A549 (cell line): ENCODE measurements around the gene DNAH1. TPM values are rescaled to one million over a fixed set of nuclear protein-coding genes. Genes with fewer than 3 reads are reported as not detected.

Experiments used
- ATAC-seq, 2 experiments: fragments of 200-7000 bp in 1 of 2; fragments of >200 bp in 1 of 2; cut with Nextera tagmentation in 1 of 2; cut with Tn5 transposase in 1 of 2; 3 replicates each; pipeline versions ENCODE4 v1.8.0 to v1.9.1; 2018 to 2020; ENCODE audit warnings: mild to moderate bottlenecking in 1 of 2, moderate library complexity in 1 of 2
- CTCF ChIA-PET: fragments of 300-600 bp; sonication (Branson Sonifier 250); formaldehyde crosslinking; extraction: SDS; loops from one replicate; lab custom pipeline; 2021; ENCODE audit warnings: antibody characterized with exemption, inconsistent platforms; lab: Yijun Ruan, JAX
- POLR2A ChIA-PET: fragments of 350-600 bp; formaldehyde crosslinking; extraction: SDS; loops from one replicate; lab custom pipeline; 2021; ENCODE audit warnings: antibody characterized with exemption, inconsistent platforms; lab: Yijun Ruan, JAX
- DNase-seq, 2 experiments: peaks; one replicate each; pipeline versions ENCODE4 v3.0.0 to v3.0.0-alpha.2; 2011 to 2016; ENCODE audit warnings: low read depth in 1 of 2, low spot score in 1 of 2
- FAIRE-seq: peaks from 2 replicates; lab custom pipeline; 2011; peaks lifted over from hg19 to GRCh38; lab: Jason Lieb, UNC
- H3K27ac ChIP-seq, 2 experiments: fragments of >200 bp; sonication (Bioruptor Twin); formaldehyde crosslinking; 3 replicates each; pipeline ENCODE4 v1.5.1; 2016 to 2017
- H3K4me1 ChIP-seq: fragments of >200 bp; sonication (Bioruptor Twin); formaldehyde crosslinking; 3 replicates; pipeline ENCODE4 v1.6.1; 2016
- H3K4me2 ChIP-seq: fragments of >200 bp; sonication (Bioruptor Twin); formaldehyde crosslinking; 3 replicates; pipeline ENCODE4 v1.6.1; 2016
- H3K4me3 ChIP-seq: fragments of >200 bp; sonication (Bioruptor Twin); formaldehyde crosslinking; 3 replicates; pipeline ENCODE4 v1.5.1; 2016
- H3K9me3 ChIP-seq: fragments of >200 bp; sonication (Bioruptor Twin); formaldehyde crosslinking; 3 replicates; pipeline ENCODE4 v1.6.1; 2016
- BHLHE40 ChIP-seq: IDR thresholded peaks from 2 replicates; pipeline ENCODE4 v1.6.1; 2012; ENCODE audit warnings: low read depth, low read length, inconsistent platforms
- CEBPB ChIP-seq, 2 experiments: fragments of >200 bp in 1 of 2; sonication (Bioruptor Twin) in 1 of 2; formaldehyde crosslinking in 1 of 2; IDR thresholded peaks; 2 replicates each; pipeline ENCODE4 v1.6.1; 2012 to 2016
- CHD2 ChIP-seq: fragments of 150-350 bp; IDR thresholded peaks from 2 replicates; pipeline ENCODE4 v1.6.1; 2014; ENCODE audit warnings: low read length; ENCODE audit not compliant: partially characterized antibody
- EHF ChIP-seq: fragments of 250-450 bp; sonication (Bioruptor Pico); IDR thresholded peaks from 2 replicates; pipeline ENCODE4 v1.5.0; 2020; ENCODE audit warnings: mild to moderate bottlenecking
- EHMT2 ChIP-seq: fragments of 200-600 bp; sonication (generic); IDR thresholded peaks from 2 replicates; pipeline ENCODE4 v1.6.1; 2016; ENCODE audit warnings: antibody characterized with exemption, low read depth, mild to moderate bottlenecking, moderate library complexity
- EP300 ChIP-seq, 2 experiments: fragments of >200 bp; sonication (Bioruptor Twin); formaldehyde crosslinking; IDR thresholded peaks; 2 replicates in 1 of 2; 3 replicates in 1 of 2; pipeline ENCODE4 v1.6.1; 2016 to 2017
- HDAC2 ChIP-seq: fragments of 200-600 bp; sonication (generic); IDR thresholded peaks from 2 replicates; pipeline ENCODE4 v1.6.1; 2016
- HEYL ChIP-seq: fragments of 250-450 bp; sonication (Bioruptor Pico); IDR thresholded peaks from 2 replicates; pipeline ENCODE4 v1.8.0; 2021; ENCODE audit warnings: mild to moderate bottlenecking, moderate library complexity
- KDM1A ChIP-seq: fragments of 200-600 bp; sonication (generic); IDR thresholded peaks from 2 replicates; pipeline ENCODE4 v1.6.1; 2016; ENCODE audit warnings: low read depth, mild to moderate bottlenecking
- NFE2L2 ChIP-seq: fragments of 150-350 bp; conservative IDR thresholded peaks from 2 replicates; pipeline ENCODE4 v1.6.1; 2014; ENCODE audit warnings: low read length
- NPAS2 ChIP-seq: fragments of 250-450 bp; sonication (Bioruptor Pico); IDR thresholded peaks from 2 replicates; pipeline ENCODE4 v1.8.0; 2022; ENCODE audit warnings: mild to moderate bottlenecking, moderate library complexity, borderline replicate concordance
- POLR2AphosphoS2 ChIP-seq: conservative IDR thresholded peaks from 2 replicates; pipeline ENCODE4 v1.6.1; 2012; ENCODE audit warnings: low read length, improper control_type of control experiment, inconsistent platforms
- RFX5 ChIP-seq: fragments of 450-650 bp; IDR thresholded peaks from 2 replicates; pipeline ENCODE4 v1.7.1; 2014; ENCODE audit warnings: antibody characterized with exemption, mild to moderate bottlenecking, moderate library complexity
- RNF2 ChIP-seq: fragments of 200-600 bp; sonication (generic); IDR thresholded peaks from 2 replicates; pipeline ENCODE4 v1.6.1; 2016; ENCODE audit warnings: low read depth, mild to moderate bottlenecking, antibody characterized with exemption, moderate library complexity, borderline replicate concordance
- ZC3H11A ChIP-seq: fragments of 450-650 bp; IDR thresholded peaks from 2 replicates; pipeline ENCODE4 v1.6.1; 2014; ENCODE audit warnings: antibody characterized with exemption, mild to moderate bottlenecking
- ZNF302 ChIP-seq: fragments of 250-450 bp; sonication (Bioruptor Pico); IDR thresholded peaks from 2 replicates; pipeline ENCODE4 v1.9.0; 2021; ENCODE audit warnings: inconsistent platforms, mild to moderate bottlenecking, moderate library complexity
- ZSCAN20 ChIP-seq: fragments of 250-450 bp; sonication (Bioruptor Pico); IDR thresholded peaks from 2 replicates; pipeline ENCODE4 v1.8.0; 2022; ENCODE audit warnings: mild to moderate bottlenecking, moderate library complexity
- WGBS: methylation state at CpG from one replicate; pipeline ENCODE4 v1.1.6; 2017; ENCODE audit errors: missing lambda C conversion rate; 5-methylcytosine and 5-hydroxymethylcytosine counted together
- polyA plus RNA-seq, 4 experiments: library from polyadenylated mRNA; depleted of rRNA in 3 of 4; stranded (reverse); fragments of >200 nt; fragmentation: RNase III in 1 of 4; extraction: RNeasy Plus Mini Kit Qiagen cat#74134 plus additional on column Dnase treatment in 1 of 4; gene quantifications; 2 replicates in 3 of 4; 3 replicates in 1 of 4; pipeline ENCODE4 v1.2.3, GENCODE V29; 2011 to 2017
- TF ChIP-seq, protein P1 (sequence below): IDR thresholded peaks from 2 replicates; pipeline ENCODE4 v1.6.1; 2012; ENCODE audit warnings: low read depth, borderline replicate concordance
- TF ChIP-seq, protein P2 (sequence below): fragments of 200-600 bp; sonication (generic); IDR thresholded peaks from 2 replicates; pipeline ENCODE4 v1.6.1; 2016; ENCODE audit warnings: antibody characterized with exemption, mild to moderate bottlenecking, moderate library complexity
- TF ChIP-seq, protein P3 (sequence below): fragments of 250-450 bp; sonication (Bioruptor Pico); IDR thresholded peaks from 2 replicates; pipeline ENCODE4 v1.5.0; 2021; ENCODE audit warnings: mild to moderate bottlenecking, moderate library complexity, borderline replicate concordance
- TF ChIP-seq, protein P4 (sequence below): IDR thresholded peaks from 2 replicates; pipeline ENCODE4 v1.6.1; 2012
- TF ChIP-seq, protein P5 (sequence below): fragments of >200 bp; sonication (Bioruptor Twin); formaldehyde crosslinking; IDR thresholded peaks from 3 replicates; pipeline ENCODE4 v1.5.1; 2016

Gene DNAH1
- polyA plus RNA-seq, 2 of the 4 experiments (the other 2 are of a cell fraction), result 0.65 to 1.6 TPM

DNA sequence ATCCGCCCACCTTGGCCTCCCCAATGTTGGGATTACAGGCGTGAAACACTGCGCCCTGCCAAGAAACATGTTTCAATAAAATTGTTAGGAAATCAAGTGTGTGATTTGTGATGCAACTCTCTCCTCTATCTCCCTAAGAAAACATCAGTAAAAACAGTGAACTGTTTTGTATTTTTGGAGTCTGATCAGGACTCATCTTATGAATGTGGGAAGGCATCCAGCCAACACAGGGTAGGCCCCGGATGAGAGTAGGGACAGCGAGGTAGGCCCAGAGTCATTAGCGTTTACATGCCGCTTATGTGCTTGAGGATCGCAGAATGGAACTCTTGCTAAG lies 29.4 kb upstream of the DNAH1 start:
- Histone ChIP-seq H3K4me1 (peaks cover 63% of the 10 kb centered on the region), H3K9me3 (no peaks in the 10 kb centered on the region)
- CTCF ChIA-PET, result interaction anchor here (0.7 to 17.0 kb wide), 3 partner anchors 31 to 141 kb away, joined by 3 to 311 read pairs (median 3); no protein-coding TSS in a partner anchor
- POLR2A ChIA-PET, result interaction anchor here (3.1 kb wide), 1 partner anchor 9 kb away, joined by 30 read pairs; the partner anchor contains the start of gene WDR82
- ATAC-seq (no peak), DNase-seq (no peak)
- TF ChIP-seq, protein P1, sequence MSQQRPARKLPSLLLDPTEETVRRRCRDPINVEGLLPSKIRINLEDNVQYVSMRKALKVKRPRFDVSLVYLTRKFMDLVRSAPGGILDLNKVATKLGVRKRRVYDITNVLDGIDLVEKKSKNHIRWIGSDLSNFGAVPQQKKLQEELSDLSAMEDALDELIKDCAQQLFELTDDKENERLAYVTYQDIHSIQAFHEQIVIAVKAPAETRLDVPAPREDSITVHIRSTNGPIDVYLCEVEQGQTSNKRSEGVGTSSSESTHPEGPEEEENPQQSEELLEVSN, result no peak
- TF ChIP-seq, all 56 proteins: peak for 0
- peak overlapping the region; percentile 83 for H3K4me3 ChIP-seq
- WGBS, result 55% methylated on average over 8 of the region's 8 CpGs
- FAIRE-seq, result no peak
- peak overlapping the region; percentile 98 to 100 for H3K27ac ChIP-seq
- peak overlapping the region; percentile 85 for H3K4me2 ChIP-seq

DNA sequence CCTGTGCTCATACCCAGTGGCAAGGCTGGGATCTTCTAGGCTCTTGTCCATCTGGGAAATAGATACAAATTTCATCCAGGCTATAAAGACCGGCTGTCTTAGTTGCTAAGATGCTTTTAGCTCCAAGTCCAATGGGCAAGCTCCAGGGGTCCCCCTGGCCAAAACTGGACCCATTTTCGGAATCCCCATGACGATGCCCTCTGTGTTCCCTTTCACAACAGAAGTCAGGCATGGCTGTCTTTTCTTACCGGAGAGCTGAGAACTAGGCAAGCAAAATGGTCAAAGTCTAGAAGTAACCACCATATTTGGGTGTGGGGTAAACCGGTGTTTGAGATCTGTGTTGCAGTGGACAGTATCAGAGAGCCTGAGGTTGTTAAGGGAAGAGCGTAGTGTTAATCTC lies 27.4 kb upstream of the DNAH1 start:
- ATAC-seq, result no peak
- TF ChIP-seq EHMT2 (no peak), HDAC2 (no peak), HEYL (CRISPR knock-in tag) (no peak), ZC3H11A (no peak), NFE2L2 (no peak), CHD2 (no peak)
- TF ChIP-seq, protein P2, sequence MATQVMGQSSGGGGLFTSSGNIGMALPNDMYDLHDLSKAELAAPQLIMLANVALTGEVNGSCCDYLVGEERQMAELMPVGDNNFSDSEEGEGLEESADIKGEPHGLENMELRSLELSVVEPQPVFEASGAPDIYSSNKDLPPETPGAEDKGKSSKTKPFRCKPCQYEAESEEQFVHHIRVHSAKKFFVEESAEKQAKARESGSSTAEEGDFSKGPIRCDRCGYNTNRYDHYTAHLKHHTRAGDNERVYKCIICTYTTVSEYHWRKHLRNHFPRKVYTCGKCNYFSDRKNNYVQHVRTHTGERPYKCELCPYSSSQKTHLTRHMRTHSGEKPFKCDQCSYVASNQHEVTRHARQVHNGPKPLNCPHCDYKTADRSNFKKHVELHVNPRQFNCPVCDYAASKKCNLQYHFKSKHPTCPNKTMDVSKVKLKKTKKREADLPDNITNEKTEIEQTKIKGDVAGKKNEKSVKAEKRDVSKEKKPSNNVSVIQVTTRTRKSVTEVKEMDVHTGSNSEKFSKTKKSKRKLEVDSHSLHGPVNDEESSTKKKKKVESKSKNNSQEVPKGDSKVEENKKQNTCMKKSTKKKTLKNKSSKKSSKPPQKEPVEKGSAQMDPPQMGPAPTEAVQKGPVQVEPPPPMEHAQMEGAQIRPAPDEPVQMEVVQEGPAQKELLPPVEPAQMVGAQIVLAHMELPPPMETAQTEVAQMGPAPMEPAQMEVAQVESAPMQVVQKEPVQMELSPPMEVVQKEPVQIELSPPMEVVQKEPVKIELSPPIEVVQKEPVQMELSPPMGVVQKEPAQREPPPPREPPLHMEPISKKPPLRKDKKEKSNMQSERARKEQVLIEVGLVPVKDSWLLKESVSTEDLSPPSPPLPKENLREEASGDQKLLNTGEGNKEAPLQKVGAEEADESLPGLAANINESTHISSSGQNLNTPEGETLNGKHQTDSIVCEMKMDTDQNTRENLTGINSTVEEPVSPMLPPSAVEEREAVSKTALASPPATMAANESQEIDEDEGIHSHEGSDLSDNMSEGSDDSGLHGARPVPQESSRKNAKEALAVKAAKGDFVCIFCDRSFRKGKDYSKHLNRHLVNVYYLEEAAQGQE, result no peak
- TF ChIP-seq, protein P1, result no peak
- TF ChIP-seq, all 56 proteins: peak for 0
- ChIA-PET CTCF (interaction anchor here (0.7 to 17.0 kb wide), 5 partner anchors 9 to 75 kb away, joined by 3 to 311 read pairs (median 3); partner anchors contain the start of gene WDR82), POLR2A (interaction anchor here (0.7 to 3.1 kb wide), 3 partner anchors 11 to 161 kb away, joined by 3 to 30 read pairs (median 3); partner anchors contain the start of gene WDR82)
- H3K4me1 ChIP-seq, result peaks cover 45% of the 10 kb centered on the region
- DNase-seq (no peak), FAIRE-seq (no peak)
- H3K4me2 ChIP-seq, result peak overlapping the region; percentile 85
- 99% methylated on average over 6 of the region's 6 CpGs for WGBS
- H3K27ac ChIP-seq, result peak overlapping the region; percentile 98 to 100
- H3K4me3 ChIP-seq, result peak overlapping the region; percentile 83
- no peaks in the 10 kb centered on the region for H3K9me3 ChIP-seq

DNA sequence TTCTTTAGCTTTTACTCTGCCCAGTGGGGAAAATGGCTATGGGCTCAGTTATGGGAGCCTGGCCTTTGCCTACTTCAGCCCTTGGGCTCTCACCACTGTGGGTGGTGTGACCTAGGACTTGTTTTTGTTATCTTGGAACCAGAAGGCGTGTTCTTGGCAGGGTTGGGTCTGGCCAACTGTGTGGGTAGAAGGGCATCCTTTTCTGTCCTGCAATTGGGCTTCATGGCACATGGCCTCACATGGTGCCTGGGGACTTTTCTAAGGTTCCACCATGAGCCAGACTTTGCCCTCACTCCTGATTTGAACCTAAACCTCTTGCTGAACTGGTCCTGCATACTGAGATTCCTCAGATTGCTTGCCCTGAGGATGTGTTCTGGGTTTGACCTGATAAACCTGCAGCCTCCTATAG lies 26.8 kb upstream of the DNAH1 start:
- WGBS, result 89% methylated on average over 1 of the region's 1 CpG
- Histone ChIP-seq H3K27ac (0 out of 6 replicates have a peak overlapping the region, but pooled peaks of 1 of the 2 experiments have one; percentile 39), H3K4me3 (no peak overlapping the region), H3K4me1 (peaks cover 40% of the 10 kb centered on the region), H3K9me3 (no peaks in the 10 kb centered on the region), H3K4me2 (peak overlapping the region; percentile 10; the same call in 2 of the 3 replicates)
- ATAC-seq (no peak), DNase-seq (no peak), FAIRE-seq (no peak)
- POLR2A ChIA-PET, result interaction anchor here (0.8 to 3.1 kb wide), 2 partner anchors 11 to 50 kb away, joined by 3 to 30 read pairs; partner anchors contain the start of gene WDR82
- CTCF ChIA-PET, result interaction anchor here (0.8 to 17.0 kb wide), 7 partner anchors 11 to 99 kb away, joined by 3 to 311 read pairs (median 7); partner anchors contain the start of gene WDR82
- TF ChIP-seq RNF2 (no peak), NPAS2 (CRISPR knock-in tag) (no peak), ZNF302 (no peak), EP300 (IDR thresholded peaks at IDR 0.05) (no peak), KDM1A (no peak), RFX5 (no peak), POLR2AphosphoS2 (no peak), BHLHE40 (no peak), CEBPB (IDR thresholded peaks at IDR 0.05) (no peak), EHF (no peak), ZSCAN20 (no peak), EHMT2 (no peak)
- TF ChIP-seq, protein P3, sequence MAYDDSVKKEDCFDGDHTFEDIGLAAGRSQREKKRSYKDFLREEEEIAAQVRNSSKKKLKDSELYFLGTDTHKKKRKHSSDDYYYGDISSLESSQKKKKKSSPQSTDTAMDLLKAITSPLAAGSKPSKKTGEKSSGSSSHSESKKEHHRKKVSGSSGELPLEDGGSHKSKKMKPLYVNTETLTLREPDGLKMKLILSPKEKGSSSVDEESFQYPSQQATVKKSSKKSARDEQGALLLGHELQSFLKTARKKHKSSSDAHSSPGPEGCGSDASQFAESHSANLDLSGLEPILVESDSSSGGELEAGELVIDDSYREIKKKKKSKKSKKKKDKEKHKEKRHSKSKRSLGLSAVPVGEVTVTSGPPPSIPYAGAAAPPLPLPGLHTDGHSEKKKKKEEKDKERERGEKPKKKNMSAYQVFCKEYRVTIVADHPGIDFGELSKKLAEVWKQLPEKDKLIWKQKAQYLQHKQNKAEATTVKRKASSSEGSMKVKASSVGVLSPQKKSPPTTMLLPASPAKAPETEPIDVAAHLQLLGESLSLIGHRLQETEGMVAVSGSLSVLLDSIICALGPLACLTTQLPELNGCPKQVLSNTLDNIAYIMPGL (CRISPR knock-in tag), result no peak
- TF ChIP-seq, protein P4, sequence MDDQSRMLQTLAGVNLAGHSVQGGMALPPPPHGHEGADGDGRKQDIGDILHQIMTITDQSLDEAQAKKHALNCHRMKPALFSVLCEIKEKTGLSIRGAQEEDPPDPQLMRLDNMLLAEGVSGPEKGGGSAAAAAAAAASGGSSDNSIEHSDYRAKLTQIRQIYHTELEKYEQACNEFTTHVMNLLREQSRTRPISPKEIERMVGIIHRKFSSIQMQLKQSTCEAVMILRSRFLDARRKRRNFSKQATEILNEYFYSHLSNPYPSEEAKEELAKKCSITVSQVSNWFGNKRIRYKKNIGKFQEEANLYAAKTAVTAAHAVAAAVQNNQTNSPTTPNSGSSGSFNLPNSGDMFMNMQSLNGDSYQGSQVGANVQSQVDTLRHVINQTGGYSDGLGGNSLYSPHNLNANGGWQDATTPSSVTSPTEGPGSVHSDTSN, result no peak
- TF ChIP-seq, protein P5, sequence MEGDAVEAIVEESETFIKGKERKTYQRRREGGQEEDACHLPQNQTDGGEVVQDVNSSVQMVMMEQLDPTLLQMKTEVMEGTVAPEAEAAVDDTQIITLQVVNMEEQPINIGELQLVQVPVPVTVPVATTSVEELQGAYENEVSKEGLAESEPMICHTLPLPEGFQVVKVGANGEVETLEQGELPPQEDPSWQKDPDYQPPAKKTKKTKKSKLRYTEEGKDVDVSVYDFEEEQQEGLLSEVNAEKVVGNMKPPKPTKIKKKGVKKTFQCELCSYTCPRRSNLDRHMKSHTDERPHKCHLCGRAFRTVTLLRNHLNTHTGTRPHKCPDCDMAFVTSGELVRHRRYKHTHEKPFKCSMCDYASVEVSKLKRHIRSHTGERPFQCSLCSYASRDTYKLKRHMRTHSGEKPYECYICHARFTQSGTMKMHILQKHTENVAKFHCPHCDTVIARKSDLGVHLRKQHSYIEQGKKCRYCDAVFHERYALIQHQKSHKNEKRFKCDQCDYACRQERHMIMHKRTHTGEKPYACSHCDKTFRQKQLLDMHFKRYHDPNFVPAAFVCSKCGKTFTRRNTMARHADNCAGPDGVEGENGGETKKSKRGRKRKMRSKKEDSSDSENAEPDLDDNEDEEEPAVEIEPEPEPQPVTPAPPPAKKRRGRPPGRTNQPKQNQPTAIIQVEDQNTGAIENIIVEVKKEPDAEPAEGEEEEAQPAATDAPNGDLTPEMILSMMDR, result no peak
